ENCODE results near the gene PEX10.

PEX10 gene

GRCh38 chr1:2356911-2357845 lies 55.2 kb downstream of the PEX10 start:
- H3K36me3 ChIP-seq, result no peaks in the 10 kb centered on the region
- H3K27me3 ChIP-seq, result no peaks in the 10 kb centered on the region
- H3K4me1 ChIP-seq (ENCODE audit: control insufficient read depth in 1 of 2, insufficient read depth in 1 of 2, low read depth in 1 of 2, low read length in 1 of 2), result no peaks in the 10 kb centered on the region
- TF ChIP-seq CTCF (IDR thresholded peaks at IDR 0.05), result no peak
- no peak overlapping the region for H3K4me3 ChIP-seq (ENCODE audit: low read depth in 1 of 2, low read length in 1 of 2)
- no peaks in the 10 kb centered on the region for H3K9me3 ChIP-seq
- H3K27ac ChIP-seq, result no peak overlapping the region

- no peaks in the 10 kb centered on the region for H3K9me3 ChIP-seq
- no peaks in the 10 kb centered on the region for H3K36me3 ChIP-seq
- H3K27ac ChIP-seq, result no peak overlapping the region
- TF ChIP-seq CTCF (IDR thresholded peaks at IDR 0.05), result no peak
- no peaks in the 10 kb centered on the region for H3K4me1 ChIP-seq (ENCODE audit: control insufficient read depth in 1 of 2, insufficient read depth in 1 of 2, low read depth in 1 of 2, low read length in 1 of 2)
- H3K4me3 ChIP-seq (ENCODE audit: low read depth in 1 of 2, low read length in 1 of 2), result no peak overlapping the region
- no peaks in the 10 kb centered on the region for H3K27me3 ChIP-seq
Observed at GRCh38 chr1:2356401-2356800, 56.0 kb downstream of the PEX10 start.

GRCh38 chr1:2355373-2356261 lies 56.7 kb downstream of the PEX10 start:
- H3K36me3 ChIP-seq, result no peaks in the 10 kb centered on the region
- no peaks in the 10 kb centered on the region for H3K9me3 ChIP-seq
- TF ChIP-seq CTCF (IDR thresholded peaks at IDR 0.05), result no peak
- no peaks in the 10 kb centered on the region for H3K4me1 ChIP-seq (ENCODE audit: control insufficient read depth in 1 of 2, insufficient read depth in 1 of 2, low read depth in 1 of 2, low read length in 1 of 2)
- no peaks in the 10 kb centered on the region for H3K27me3 ChIP-seq
- H3K27ac ChIP-seq, result no peak overlapping the region
- H3K4me3 ChIP-seq (ENCODE audit: low read depth in 1 of 2, low read length in 1 of 2), result no peak overlapping the region

- Histone ChIP-seq H3K27me3 (no peaks in the 10 kb centered on the region), H3K4me3 (ENCODE audit: low read depth in 1 of 2, low read length in 1 of 2) (no peak overlapping the region), H3K36me3 (no peaks in the 10 kb centered on the region), H3K9me3 (no peaks in the 10 kb centered on the region), H3K4me1 (ENCODE audit: control insufficient read depth in 1 of 2, insufficient read depth in 1 of 2, low read depth in 1 of 2, low read length in 1 of 2) (no peaks in the 10 kb centered on the region), H3K27ac (no peak overlapping the region)
- no peak for TF ChIP-seq CTCF (IDR thresholded peaks at IDR 0.05)
Observed at GRCh38 chr1:2354511-2355372, 57.6 kb downstream of the PEX10 start.

Measured in neutrophil (primary cell).